HEK293 (cell line): ENCODE data around the gene PIBF1.

Source experiments
- CTCF ChIA-PET: fragments of 350-600 bp; formaldehyde crosslinking; extraction: SDS; loops from one replicate; lab custom pipeline; 2021; ENCODE audit warnings: antibody characterized with exemption; lab: Yijun Ruan, JAX
- POLR2A ChIA-PET: fragments of 300-600 bp; formaldehyde crosslinking; extraction: SDS; loops from one replicate; lab custom pipeline; 2020; ENCODE audit warnings: antibody characterized with exemption, inconsistent platforms; lab: Yijun Ruan, JAX
- H3K27ac ChIP-seq: fragments of 200-500 bp; sonication (Bioruptor generic); 2 replicates; pipeline ENCODE4 v1.5.1; 2014; ENCODE audit warnings: low read depth, low read length, control low read depth, inconsistent platforms; ENCODE audit errors: extremely low read depth
- H3K36me3 ChIP-seq, 2 experiments: fragments of 200-500 bp in 1 of 2; sonication (Bioruptor generic) in 1 of 2; 1 replicate in 1 of 2; 2 replicates in 1 of 2; pipeline ENCODE4 v1.5.1; 2014 to 2017; ENCODE audit warnings: inconsistent platforms in 2 of 2, low read length in 2 of 2; ENCODE audit not compliant: control insufficient read depth in 2 of 2, insufficient read depth in 1 of 2
- H3K4me1 ChIP-seq: fragments of 200-500 bp; sonication (Bioruptor generic); 2 replicates; pipeline ENCODE4 v1.5.1; 2014; ENCODE audit warnings: mild to moderate bottlenecking, low read length, inconsistent platforms; ENCODE audit not compliant: control insufficient read depth, insufficient read depth
- H3K4me3 ChIP-seq: 2 replicates; pipeline ENCODE4 v1.5.1; 2011; ENCODE audit warnings: low read depth, mild to moderate bottlenecking, control low read depth, low read length, moderate library complexity
- H3K9me3 ChIP-seq: fragments of 200-500 bp; sonication (Bioruptor generic); 2 replicates; pipeline ENCODE4 v1.5.1; 2014; ENCODE audit warnings: low read depth, low read length, inconsistent platforms; ENCODE audit not compliant: control insufficient read depth, insufficient read depth
- EGR2 ChIP-seq: fragments of 450-650 bp; formaldehyde crosslinking; IDR thresholded peaks from 2 replicates; pipeline ENCODE4 v1.5.1; 2016; ENCODE audit warnings: low read depth, missing biosample characterization, missing genetic modification characterization
- FEZF1 ChIP-seq: fragments of 450-650 bp; formaldehyde crosslinking; IDR thresholded peaks from 2 replicates; pipeline ENCODE4 v1.5.1; 2016; ENCODE audit warnings: missing biosample characterization, missing genetic modification characterization
- GLI4 ChIP-seq: fragments of 450-650 bp; formaldehyde crosslinking; IDR thresholded peaks from 2 replicates; pipeline ENCODE4 v1.5.1; 2016; ENCODE audit warnings: missing biosample characterization, missing genetic modification characterization
- SP7 ChIP-seq: fragments of 450-650 bp; formaldehyde crosslinking; IDR thresholded peaks from 2 replicates; pipeline ENCODE4 v1.5.1; 2016; ENCODE audit warnings: missing biosample characterization, missing genetic modification characterization
- YY1 ChIP-seq: fragments of 450-650 bp; formaldehyde crosslinking; IDR thresholded peaks from 2 replicates; pipeline ENCODE4 v1.5.1; 2018; ENCODE audit warnings: missing biosample characterization, missing genetic modification characterization
- ZBTB1 ChIP-seq: fragments of 450-650 bp; formaldehyde crosslinking; IDR thresholded peaks from 2 replicates; pipeline ENCODE4 v1.5.1; 2016; ENCODE audit warnings: missing biosample characterization, missing genetic modification characterization
- ZBTB21 ChIP-seq: fragments of 450-650 bp; formaldehyde crosslinking; IDR thresholded peaks from 2 replicates; pipeline ENCODE4 v1.5.1; 2017; ENCODE audit warnings: missing biosample characterization, missing genetic modification characterization
- ZBTB8A ChIP-seq: fragments of 450-650 bp; formaldehyde crosslinking; IDR thresholded peaks from 2 replicates; pipeline ENCODE4 v1.5.1; 2016; ENCODE audit warnings: missing biosample characterization, missing genetic modification characterization
- ZFHX2 ChIP-seq: fragments of 450-650 bp; formaldehyde crosslinking; conservative IDR thresholded peaks from 2 replicates; pipeline ENCODE4 v1.5.1; 2016; ENCODE audit warnings: missing biosample characterization, missing genetic modification characterization
- ZIC2 ChIP-seq: fragments of 450-650 bp; formaldehyde crosslinking; IDR thresholded peaks from 2 replicates; pipeline ENCODE4 v1.5.1; 2016; ENCODE audit warnings: missing biosample characterization, missing genetic modification characterization
- ZNF114 ChIP-seq: fragments of 450-650 bp; formaldehyde crosslinking; IDR thresholded peaks from 2 replicates; pipeline ENCODE4 v1.5.0; 2017; ENCODE audit warnings: missing biosample characterization, missing genetic modification characterization
- ZNF335 ChIP-seq: fragments of 450-650 bp; formaldehyde crosslinking; conservative IDR thresholded peaks from 2 replicates; pipeline ENCODE4 v1.5.1; 2016; ENCODE audit warnings: missing biosample characterization, missing genetic modification characterization
- ZNF341 ChIP-seq: fragments of 450-650 bp; formaldehyde crosslinking; IDR thresholded peaks from 2 replicates; pipeline ENCODE4; 2016; ENCODE audit warnings: low read depth, missing biosample characterization, missing genetic modification characterization
- ZNF394 ChIP-seq: fragments of 450-650 bp; formaldehyde crosslinking; IDR thresholded peaks from 2 replicates; pipeline ENCODE4 v1.5.1; 2016; ENCODE audit warnings: missing biosample characterization, missing genetic modification characterization, mild to moderate bottlenecking, moderate library complexity, borderline replicate concordance
- ZNF416 ChIP-seq: fragments of 450-650 bp; formaldehyde crosslinking; IDR thresholded peaks from 2 replicates; pipeline ENCODE4 v1.5.1; 2016; ENCODE audit warnings: missing biosample characterization, missing genetic modification characterization
- ZNF426 ChIP-seq: fragments of 450-650 bp; formaldehyde crosslinking; IDR thresholded peaks from 2 replicates; pipeline ENCODE4 v1.5.1; 2017; ENCODE audit warnings: missing biosample characterization, missing genetic modification characterization, mild to moderate bottlenecking, inconsistent platforms, moderate library complexity
- ZNF433 ChIP-seq: fragments of 450-650 bp; formaldehyde crosslinking; IDR thresholded peaks from 2 replicates; pipeline ENCODE4 v1.5.1; 2016; ENCODE audit warnings: missing biosample characterization, missing genetic modification characterization, low read depth
- ZNF521 ChIP-seq: fragments of 450-650 bp; formaldehyde crosslinking; IDR thresholded peaks from 2 replicates; pipeline ENCODE4 v1.5.1; 2017; ENCODE audit warnings: missing biosample characterization, mild to moderate bottlenecking, missing genetic modification characterization
- ZNF670 ChIP-seq: fragments of 450-650 bp; formaldehyde crosslinking; IDR thresholded peaks from 2 replicates; pipeline ENCODE4 v1.5.1; 2016; ENCODE audit warnings: missing biosample characterization, missing genetic modification characterization, low read depth
- ZNF768 ChIP-seq: fragments of 450-650 bp; formaldehyde crosslinking; IDR thresholded peaks from 2 replicates; pipeline ENCODE4 v1.5.1; 2018; ENCODE audit warnings: missing biosample characterization, mild to moderate bottlenecking, missing genetic modification characterization
- TF ChIP-seq, protein P1 (sequence below): fragments of 450-650 bp; formaldehyde crosslinking; IDR thresholded peaks from 2 replicates; pipeline ENCODE4 v1.5.1; 2017; ENCODE audit warnings: missing biosample characterization, missing genetic modification characterization
- TF ChIP-seq, protein P2 (sequence below): fragments of 450-650 bp; formaldehyde crosslinking; IDR thresholded peaks from 2 replicates; pipeline ENCODE4 v1.5.1; 2016; ENCODE audit warnings: missing biosample characterization, missing genetic modification characterization
- TF ChIP-seq, protein P3 (sequence below): fragments of 450-650 bp; formaldehyde crosslinking; IDR thresholded peaks from 2 replicates; pipeline ENCODE4 v1.5.1; 2016; ENCODE audit warnings: missing biosample characterization, missing genetic modification characterization
- TF ChIP-seq, protein P4 (sequence below): fragments of 450-650 bp; formaldehyde crosslinking; conservative IDR thresholded peaks from 2 replicates; pipeline ENCODE4 v1.5.1; 2016; ENCODE audit warnings: low read depth, missing biosample characterization, missing genetic modification characterization
- TF ChIP-seq, protein P5 (sequence below): fragments of 450-650 bp; formaldehyde crosslinking; IDR thresholded peaks from 2 replicates; pipeline ENCODE4 v1.5.1; 2016; ENCODE audit warnings: missing biosample characterization, missing genetic modification characterization

Gene PIBF1

DNA sequence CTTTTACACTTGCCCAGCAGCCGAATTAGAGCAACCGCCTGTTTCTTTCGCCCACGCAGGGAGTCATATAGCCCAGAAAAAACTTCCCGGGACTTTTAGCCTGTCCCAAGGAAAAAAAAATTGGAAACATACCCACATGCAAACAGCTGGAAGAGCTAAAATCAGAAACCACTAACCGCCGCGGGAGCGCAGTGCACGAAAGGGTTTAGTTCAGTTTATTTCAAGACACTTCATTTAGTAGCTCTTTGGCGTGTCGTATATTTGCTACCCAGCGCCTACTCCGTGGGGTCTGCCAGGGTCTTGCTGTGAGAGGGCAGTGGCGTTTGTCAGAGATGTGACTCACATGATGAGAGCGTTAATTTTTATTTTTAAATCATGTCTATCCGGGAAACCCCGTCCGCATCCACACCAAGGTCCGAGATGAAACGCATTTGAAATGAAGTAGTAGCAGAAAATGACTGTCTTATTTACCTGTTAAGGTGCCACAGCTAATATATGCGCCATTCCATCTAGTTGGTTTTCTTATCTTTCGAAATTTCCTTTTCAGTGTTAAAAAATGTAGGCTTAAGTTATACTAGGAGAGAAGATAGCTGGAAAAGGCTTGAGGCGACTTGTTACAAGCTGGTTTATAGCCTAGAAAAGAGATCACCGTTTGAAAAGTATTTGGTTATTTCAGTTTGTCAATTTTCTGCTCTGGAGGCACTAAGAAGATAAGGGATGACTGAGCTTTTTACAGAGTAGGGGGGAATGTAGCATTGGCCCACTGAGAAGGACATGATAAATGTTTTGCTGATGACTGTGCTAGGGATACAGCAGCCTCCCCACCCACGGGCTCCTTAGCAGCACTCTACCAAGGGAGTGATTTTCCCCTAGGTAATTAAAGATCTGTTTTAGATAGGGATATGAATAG is 278.6 kb downstream of the PIBF1 start:
- TF ChIP-seq GLI4 (tag by site-specific recombination) (no peak), ZIC2 (tag by site-specific recombination) (no peak), ZFHX2 (tag by site-specific recombination) (peak; percentile 69), SP7 (tag by site-specific recombination) (peak; percentile 31; the same call in 1 of the 2 replicates), ZBTB8A (tag by site-specific recombination) (peak; percentile 40; the same call in 1 of the 2 replicates), FEZF1 (tag by site-specific recombination) (peak; percentile 52), ZNF335 (tag by site-specific recombination) (peak; percentile 41; the same call in 1 of the 2 replicates), ZNF768 (tag by site-specific recombination) (no peak), ZNF341 (peak; percentile 50), ZNF114 (tag by site-specific recombination) (no peak), ZNF521 (tag by site-specific recombination) (no peak), EGR2 (tag by site-specific recombination) (peak; percentile 53; the same call in 1 of the 2 replicates), ZNF416 (tag by site-specific recombination) (no peak), ZNF394 (tag by site-specific recombination) (no peak), ZBTB21 (no peak), ZNF426 (tag by site-specific recombination) (no peak), ZNF670 (tag by site-specific recombination) (no peak), YY1 (tag by site-specific recombination) (no peak), ZNF433 (no peak), ZBTB1 (tag by site-specific recombination) (no peak)
- TF ChIP-seq, protein P1, sequence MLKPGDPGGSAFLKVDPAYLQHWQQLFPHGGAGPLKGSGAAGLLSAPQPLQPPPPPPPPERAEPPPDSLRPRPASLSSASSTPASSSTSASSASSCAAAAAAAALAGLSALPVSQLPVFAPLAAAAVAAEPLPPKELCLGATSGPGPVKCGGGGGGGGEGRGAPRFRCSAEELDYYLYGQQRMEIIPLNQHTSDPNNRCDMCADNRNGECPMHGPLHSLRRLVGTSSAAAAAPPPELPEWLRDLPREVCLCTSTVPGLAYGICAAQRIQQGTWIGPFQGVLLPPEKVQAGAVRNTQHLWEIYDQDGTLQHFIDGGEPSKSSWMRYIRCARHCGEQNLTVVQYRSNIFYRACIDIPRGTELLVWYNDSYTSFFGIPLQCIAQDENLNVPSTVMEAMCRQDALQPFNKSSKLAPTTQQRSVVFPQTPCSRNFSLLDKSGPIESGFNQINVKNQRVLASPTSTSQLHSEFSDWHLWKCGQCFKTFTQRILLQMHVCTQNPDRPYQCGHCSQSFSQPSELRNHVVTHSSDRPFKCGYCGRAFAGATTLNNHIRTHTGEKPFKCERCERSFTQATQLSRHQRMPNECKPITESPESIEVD (tag by site-specific recombination) = peak; percentile 56
- TF ChIP-seq, protein P2, sequence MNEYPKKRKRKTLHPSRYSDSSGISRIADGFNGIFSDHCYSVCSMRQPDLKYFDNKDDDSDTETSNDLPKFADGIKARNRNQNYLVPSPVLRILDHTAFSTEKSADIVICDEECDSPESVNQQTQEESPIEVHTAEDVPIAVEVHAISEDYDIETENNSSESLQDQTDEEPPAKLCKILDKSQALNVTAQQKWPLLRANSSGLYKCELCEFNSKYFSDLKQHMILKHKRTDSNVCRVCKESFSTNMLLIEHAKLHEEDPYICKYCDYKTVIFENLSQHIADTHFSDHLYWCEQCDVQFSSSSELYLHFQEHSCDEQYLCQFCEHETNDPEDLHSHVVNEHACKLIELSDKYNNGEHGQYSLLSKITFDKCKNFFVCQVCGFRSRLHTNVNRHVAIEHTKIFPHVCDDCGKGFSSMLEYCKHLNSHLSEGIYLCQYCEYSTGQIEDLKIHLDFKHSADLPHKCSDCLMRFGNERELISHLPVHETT = no peak
- TF ChIP-seq, protein P3, sequence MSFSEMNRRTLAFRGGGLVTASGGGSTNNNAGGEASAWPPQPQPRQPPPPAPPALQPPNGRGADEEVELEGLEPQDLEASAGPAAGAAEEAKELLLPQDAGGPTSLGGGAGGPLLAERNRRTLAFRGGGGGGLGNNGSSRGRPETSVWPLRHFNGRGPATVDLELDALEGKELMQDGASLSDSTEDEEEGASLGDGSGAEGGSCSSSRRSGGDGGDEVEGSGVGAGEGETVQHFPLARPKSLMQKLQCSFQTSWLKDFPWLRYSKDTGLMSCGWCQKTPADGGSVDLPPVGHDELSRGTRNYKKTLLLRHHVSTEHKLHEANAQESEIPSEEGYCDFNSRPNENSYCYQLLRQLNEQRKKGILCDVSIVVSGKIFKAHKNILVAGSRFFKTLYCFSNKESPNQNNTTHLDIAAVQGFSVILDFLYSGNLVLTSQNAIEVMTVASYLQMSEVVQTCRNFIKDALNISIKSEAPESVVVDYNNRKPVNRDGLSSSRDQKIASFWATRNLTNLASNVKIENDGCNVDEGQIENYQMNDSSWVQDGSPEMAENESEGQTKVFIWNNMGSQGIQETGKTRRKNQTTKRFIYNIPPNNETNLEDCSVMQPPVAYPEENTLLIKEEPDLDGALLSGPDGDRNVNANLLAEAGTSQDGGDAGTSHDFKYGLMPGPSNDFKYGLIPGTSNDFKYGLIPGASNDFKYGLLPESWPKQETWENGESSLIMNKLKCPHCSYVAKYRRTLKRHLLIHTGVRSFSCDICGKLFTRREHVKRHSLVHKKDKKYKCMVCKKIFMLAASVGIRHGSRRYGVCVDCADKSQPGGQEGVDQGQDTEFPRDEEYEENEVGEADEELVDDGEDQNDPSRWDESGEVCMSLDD (tag by site-specific recombination) = no peak
- TF ChIP-seq, protein P4, sequence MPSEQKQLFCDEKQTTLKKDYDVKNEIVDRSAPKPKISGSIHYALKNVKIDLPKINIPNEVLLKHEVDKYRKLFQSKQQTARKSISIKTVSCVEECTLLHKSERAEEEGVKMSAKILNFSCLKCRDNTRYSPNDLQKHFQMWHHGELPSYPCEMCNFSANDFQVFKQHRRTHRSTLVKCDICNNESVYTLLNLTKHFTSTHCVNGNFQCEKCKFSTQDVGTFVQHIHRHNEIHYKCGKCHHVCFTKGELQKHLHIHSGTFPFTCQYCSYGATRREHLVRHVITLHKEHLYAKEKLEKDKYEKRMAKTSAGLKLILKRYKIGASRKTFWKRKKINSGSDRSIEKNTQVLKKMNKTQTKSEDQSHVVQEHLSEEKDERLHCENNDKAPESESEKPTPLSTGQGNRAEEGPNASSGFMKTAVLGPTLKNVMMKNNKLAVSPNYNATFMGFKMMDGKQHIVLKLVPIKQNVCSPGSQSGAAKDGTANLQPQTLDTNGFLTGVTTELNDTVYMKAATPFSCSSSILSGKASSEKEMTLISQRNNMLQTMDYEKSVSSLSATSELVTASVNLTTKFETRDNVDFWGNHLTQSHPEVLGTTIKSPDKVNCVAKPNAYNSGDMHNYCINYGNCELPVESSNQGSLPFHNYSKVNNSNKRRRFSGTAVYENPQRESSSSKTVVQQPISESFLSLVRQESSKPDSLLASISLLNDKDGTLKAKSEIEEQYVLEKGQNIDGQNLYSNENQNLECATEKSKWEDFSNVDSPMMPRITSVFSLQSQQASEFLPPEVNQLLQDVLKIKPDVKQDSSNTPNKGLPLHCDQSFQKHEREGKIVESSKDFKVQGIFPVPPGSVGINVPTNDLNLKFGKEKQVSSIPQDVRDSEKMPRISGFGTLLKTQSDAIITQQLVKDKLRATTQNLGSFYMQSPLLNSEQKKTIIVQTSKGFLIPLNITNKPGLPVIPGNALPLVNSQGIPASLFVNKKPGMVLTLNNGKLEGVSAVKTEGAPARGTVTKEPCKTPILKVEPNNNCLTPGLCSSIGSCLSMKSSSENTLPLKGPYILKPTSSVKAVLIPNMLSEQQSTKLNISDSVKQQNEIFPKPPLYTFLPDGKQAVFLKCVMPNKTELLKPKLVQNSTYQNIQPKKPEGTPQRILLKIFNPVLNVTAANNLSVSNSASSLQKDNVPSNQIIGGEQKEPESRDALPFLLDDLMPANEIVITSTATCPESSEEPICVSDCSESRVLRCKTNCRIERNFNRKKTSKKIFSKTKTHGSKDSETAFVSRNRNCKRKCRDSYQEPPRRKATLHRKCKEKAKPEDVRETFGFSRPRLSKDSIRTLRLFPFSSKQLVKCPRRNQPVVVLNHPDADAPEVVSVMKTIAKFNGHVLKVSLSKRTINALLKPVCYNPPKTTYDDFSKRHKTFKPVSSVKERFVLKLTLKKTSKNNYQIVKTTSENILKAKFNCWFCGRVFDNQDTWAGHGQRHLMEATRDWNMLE (tag by site-specific recombination) = no peak
- TF ChIP-seq, protein P5, sequence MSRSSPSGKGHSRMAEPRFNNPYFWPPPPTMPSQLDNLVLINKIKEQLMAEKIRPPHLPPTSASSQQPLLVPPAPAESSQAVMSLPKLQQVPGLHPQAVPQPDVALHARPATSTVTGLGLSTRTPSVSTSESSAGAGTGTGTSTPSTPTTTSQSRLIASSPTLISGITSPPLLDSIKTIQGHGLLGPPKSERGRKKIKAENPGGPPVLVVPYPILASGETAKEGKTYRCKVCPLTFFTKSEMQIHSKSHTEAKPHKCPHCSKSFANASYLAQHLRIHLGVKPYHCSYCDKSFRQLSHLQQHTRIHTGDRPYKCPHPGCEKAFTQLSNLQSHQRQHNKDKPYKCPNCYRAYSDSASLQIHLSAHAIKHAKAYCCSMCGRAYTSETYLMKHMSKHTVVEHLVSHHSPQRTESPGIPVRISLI (tag by site-specific recombination) = peak; percentile 70; the same call in 1 of the 2 replicates

More for the DNA sequence above, 278.6 kb downstream of the PIBF1 start:
- POLR2A ChIA-PET = interaction anchor here (0.6 to 2.8 kb wide), 4 partner anchors 13 to 1244 kb away, joined by 4 to 17 read pairs (median 5); no protein-coding TSS in a partner anchor
- Histone ChIP-seq H3K36me3 (peaks cover 0 to 33% of the 10 kb centered on the region in 2 experiments; a peak in 1 of 3 replicates), H3K4me3 (peak overlapping the region; percentile 88), H3K4me1 (no peaks in the 10 kb centered on the region), H3K9me3 (no peaks in the 10 kb centered on the region), H3K27ac (no peak overlapping the region)
- CTCF ChIA-PET = interaction anchor here (0.5 kb wide), 1 partner anchor 269 kb away, joined by 3 read pairs; no protein-coding TSS in a partner anchor
